ENCODE results near the gene XYLT1.

GRCh38 chr16:17304491-17305119 lies 166.2 kb downstream of the XYLT1 start:
- TF ChIP-seq ZNF311 (tag by site-specific recombination; IDR thresholded peaks at IDR 0.05; ENCODE audit: borderline replicate concordance) (no peak), ZBTB7A (tag by site-specific recombination; IDR thresholded peaks at IDR 0.05; ENCODE audit: low read depth) (no peak)
- TF ChIP-seq, protein P1, sequence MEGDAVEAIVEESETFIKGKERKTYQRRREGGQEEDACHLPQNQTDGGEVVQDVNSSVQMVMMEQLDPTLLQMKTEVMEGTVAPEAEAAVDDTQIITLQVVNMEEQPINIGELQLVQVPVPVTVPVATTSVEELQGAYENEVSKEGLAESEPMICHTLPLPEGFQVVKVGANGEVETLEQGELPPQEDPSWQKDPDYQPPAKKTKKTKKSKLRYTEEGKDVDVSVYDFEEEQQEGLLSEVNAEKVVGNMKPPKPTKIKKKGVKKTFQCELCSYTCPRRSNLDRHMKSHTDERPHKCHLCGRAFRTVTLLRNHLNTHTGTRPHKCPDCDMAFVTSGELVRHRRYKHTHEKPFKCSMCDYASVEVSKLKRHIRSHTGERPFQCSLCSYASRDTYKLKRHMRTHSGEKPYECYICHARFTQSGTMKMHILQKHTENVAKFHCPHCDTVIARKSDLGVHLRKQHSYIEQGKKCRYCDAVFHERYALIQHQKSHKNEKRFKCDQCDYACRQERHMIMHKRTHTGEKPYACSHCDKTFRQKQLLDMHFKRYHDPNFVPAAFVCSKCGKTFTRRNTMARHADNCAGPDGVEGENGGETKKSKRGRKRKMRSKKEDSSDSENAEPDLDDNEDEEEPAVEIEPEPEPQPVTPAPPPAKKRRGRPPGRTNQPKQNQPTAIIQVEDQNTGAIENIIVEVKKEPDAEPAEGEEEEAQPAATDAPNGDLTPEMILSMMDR (tag by site-specific recombination; IDR thresholded peaks at IDR 0.05): no peak

Measured in HEK293 (cell line).